Fibroblast of villous mesenchyme (primary cell): ENCODE data around the gene TRIM26. TPM values are rescaled to one million over a fixed set of nuclear protein-coding genes. Genes with fewer than 3 reads are reported as not detected.

Experiments
- DNase-seq: peaks from one replicate; pipeline ENCODE4 v3.0.0-alpha.2; 2010; ENCODE audit warnings: low read depth
- H3K4me3 ChIP-seq: 2 replicates; pipeline ENCODE4 v1.5.1; 2011; ENCODE audit warnings: low read depth, mild to moderate bottlenecking, low read length
- total RNA-seq: library from RNA; depleted of rRNA; stranded (reverse); fragments of >200 nt; gene quantifications from 2 replicates; pipeline ENCODE4 v1.2.3, GENCODE V29; 2012
- TF ChIP-seq, protein P1 (sequence below): IDR thresholded peaks from 2 replicates; pipeline ENCODE4 v1.5.1; 2012; ENCODE audit warnings: low read depth, mild to moderate bottlenecking, low read length; ENCODE audit not compliant: insufficient read depth

TRIM26 gene
- total RNA-seq, 1 donor, result 21.2 TPM

DNA sequence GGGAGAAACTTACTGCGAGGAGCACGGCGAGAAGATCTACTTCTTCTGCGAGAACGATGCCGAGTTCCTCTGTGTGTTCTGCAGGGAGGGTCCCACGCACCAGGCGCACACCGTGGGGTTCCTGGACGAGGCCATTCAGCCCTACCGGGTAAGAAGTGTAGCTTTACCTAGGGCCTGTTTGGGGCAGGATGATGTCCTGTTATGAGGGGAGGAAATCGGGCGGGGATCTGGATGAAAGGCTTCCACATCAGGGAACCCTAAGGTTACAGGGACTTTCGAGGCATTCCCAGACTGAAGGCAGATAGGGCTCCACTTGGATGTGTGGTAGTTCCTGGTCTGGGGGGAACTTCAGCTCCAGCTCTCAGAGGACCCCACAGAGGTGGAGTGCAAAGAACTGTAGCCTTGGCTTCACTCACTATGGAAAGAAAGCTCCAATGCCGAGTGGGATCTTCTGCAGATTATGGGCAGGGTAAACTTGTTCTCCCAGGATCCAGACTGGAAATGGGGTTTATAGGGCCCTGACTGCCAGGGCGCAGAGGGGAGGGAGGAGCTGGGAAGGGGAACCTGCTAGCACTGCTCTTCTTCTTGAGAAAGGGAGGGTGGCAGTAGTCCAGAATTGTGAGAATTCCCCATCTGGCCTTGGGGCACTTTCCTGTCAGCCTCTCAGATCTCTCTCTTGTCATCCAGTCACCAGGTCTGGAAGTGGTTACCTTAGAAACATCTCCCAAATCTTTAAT, 49.1 kb downstream of the TRIM26 start:
- H3K4me3 ChIP-seq, result no peak overlapping the region
- TF ChIP-seq, protein P1, sequence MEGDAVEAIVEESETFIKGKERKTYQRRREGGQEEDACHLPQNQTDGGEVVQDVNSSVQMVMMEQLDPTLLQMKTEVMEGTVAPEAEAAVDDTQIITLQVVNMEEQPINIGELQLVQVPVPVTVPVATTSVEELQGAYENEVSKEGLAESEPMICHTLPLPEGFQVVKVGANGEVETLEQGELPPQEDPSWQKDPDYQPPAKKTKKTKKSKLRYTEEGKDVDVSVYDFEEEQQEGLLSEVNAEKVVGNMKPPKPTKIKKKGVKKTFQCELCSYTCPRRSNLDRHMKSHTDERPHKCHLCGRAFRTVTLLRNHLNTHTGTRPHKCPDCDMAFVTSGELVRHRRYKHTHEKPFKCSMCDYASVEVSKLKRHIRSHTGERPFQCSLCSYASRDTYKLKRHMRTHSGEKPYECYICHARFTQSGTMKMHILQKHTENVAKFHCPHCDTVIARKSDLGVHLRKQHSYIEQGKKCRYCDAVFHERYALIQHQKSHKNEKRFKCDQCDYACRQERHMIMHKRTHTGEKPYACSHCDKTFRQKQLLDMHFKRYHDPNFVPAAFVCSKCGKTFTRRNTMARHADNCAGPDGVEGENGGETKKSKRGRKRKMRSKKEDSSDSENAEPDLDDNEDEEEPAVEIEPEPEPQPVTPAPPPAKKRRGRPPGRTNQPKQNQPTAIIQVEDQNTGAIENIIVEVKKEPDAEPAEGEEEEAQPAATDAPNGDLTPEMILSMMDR, result no peak
- no peak for DNase-seq

DNA sequence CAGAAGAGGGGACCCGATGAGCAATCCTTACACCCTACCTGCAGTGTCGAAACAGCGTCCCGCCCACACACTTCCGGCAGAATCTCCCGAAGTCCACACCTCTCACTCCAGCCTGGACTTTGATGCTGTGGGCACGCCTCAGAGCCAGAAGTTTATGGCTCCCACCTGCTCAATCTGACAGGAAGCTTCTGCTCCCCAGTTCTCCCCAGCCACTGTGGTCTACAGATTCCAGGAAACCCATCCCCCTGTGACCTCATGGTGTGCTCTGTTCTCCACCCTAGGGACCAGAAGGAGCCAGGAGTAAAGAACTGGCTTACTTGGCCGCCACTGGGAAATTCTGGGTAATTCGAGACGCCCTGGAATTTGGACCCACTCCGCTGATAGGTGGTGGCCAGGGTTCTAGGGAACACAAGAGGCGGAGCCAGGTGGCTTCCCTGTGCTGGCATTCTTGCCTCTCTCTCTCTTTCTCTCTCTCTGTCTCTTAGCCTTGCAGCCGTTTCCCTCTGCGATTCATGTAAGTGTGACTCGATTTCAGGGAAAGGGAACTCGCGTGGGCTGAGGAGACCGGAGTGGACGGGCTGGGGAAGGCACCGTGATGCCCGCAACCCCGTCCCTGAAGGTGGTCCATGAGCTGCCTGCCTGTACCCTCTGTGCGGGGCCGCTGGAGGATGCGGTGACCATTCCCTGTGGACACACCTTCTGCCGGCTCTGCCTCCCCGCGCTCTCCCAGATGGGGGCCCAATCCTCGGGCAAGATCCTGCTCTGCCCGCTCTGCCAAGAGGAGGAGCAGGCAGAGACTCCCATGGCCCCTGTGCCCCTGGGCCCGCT, 49.9 kb downstream of the TRIM26 start, which contains the start of gene TRIM15:
TRIM15 (plus strand) TSS at position 457 of the 828 bp plus-strand sequence; CDS start at position 596, 139 bp downstream.
- no peak within 1 kb of the TSS for H3K4me3 ChIP-seq
- TF ChIP-seq, protein P1, result no peak
- no peak for DNase-seq

DNA sequence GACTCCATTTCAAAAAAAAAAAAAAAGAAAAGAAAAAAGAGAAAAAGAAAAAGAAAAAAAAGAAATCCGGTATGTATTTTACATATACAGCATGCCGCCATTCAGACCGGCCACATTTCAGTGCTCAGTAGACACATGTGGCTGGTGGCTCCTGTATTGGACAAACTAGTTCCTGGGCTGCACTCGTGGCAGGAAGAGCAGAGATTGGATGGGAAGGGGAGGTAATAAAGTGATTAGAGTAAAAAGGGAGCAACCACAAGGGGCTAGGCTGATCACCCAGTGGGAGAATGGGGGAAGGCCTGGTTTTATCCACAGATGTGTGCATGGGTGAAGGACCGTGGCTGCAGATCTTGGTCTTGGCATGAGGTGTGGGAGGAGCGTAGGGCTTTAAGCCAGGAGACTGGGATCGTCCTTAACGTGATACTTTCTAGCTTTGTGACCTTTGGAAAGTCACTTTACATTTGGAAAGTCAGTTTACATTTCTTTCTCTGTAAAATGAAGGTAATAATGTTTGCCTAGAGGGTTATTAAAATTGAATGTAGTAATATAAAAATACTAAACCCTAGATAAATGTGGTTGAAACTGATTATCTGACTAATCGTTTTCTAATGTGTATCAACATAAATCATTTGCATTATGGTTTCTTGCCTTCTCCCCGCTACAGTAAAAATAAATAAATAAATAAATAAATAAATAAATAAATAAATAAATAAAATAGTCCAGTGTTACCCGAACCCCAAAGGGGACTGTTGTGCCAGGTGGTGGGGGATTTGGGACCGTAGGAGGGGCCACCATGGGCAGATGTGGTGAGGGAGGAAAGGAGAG, 50.7 kb downstream of the TRIM26 start:
- TF ChIP-seq, protein P1, result no peak
- DNase-seq, result no peak
- H3K4me3 ChIP-seq, result no peak overlapping the region

DNA sequence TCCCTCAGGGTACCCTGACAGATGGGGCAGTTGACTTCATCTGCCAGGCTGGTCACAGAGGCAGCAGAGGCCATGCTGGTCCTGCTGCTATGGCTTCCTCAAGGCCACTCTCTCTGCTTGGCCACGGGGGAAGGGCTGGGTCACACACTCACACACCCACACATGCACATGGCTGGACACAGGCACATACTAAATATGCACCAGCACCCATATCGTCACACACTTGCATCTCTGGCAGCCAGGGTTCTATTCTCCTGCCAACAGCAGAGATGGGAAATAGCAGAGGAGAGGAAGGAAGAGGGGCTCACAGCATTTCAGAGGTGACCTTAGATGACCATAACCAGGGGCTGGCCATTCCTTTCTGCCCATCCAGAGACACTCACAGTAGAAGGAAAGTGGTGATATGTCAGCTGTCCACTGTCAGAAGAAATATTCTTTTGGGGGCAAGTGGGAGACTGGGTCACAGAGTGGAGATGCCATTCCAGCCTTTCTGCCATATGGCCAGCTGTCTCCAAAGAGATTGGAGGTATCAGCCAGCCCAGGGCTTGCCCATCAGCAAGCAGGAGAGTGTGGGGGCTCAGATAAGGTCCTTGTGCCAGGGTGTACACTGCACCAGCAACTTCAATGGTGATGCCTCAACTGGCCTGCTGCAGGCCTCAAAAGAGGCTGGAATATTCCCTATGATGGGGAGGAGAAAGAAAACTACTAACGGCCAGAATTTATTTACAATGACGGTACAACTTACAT, 52.2 kb downstream of the TRIM26 start, which contains the start of gene TRIM10:
TRIM10 (minus strand) TSS at position 427 of the 747 bp plus-strand sequence; CDS start at position 74, 353 bp downstream.
- DNase-seq, result no peak
- TF ChIP-seq, protein P1, result no peak
- H3K4me3 ChIP-seq, result no peak within 1 kb of the TSS

DNA sequence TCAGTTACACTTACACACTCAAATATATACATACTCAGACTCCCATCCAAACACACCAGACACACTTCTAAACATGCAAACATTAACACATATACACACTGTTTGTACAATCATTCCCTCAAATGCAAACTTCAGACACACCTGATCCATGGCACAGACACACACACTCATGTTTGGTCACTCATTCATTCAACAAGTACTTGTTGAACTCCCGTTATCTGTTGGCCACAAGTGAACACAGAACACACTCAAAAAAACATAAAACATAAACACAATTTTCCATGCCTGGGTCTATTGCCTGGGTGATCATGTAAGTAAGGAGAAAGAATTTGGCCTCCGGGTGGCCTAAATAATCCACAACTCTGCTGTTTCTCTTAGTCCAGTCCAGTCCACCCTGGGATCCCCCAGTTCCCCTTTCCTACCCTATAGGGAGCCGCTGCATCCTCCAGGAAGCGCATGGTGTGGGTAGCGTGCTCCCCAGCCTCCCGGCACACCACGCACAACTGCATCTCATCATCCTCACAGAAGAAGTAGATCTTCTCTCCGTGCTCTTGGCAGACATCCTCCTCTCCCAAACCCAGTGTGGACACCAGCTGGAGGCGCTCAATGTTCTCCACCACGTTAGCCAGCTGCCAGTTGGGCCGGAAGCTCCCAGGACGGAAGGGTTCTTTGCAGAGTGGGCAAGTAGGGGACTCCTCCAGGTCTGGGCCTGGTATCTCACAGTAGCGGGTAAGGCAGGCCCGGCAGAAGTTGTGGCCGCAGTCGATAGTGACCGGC, 53.0 kb downstream of the TRIM26 start:
- TF ChIP-seq, protein P1, result no peak
- no peak for DNase-seq
- H3K4me3 ChIP-seq, result no peak overlapping the region
